SK-N-SH treated with all-trans-retinoic acid at 6 μM for 48 hours (cell line): ENCODE data around the gene INTS3.

Source experiments
- ATAC-seq: fragments of 200-7000 bp; cut with Tn5 transposase; 3 replicates; pipeline ENCODE4 v1.9.1; 2020; ENCODE audit warnings: mild to moderate bottlenecking, moderate library complexity
- ARNTL ChIP-seq: fragments of 450-650 bp; formaldehyde crosslinking; IDR thresholded peaks from 2 replicates; pipeline ENCODE4 v1.5.0; 2020; ENCODE audit warnings: low read depth, mild to moderate bottlenecking, moderate library complexity, borderline replicate concordance
- BACH2 ChIP-seq: fragments of 250-450 bp; sonication (Bioruptor Pico); IDR thresholded peaks from 2 replicates; pipeline ENCODE4 v1.9.0; 2021; ENCODE audit warnings: mild to moderate bottlenecking, borderline replicate concordance
- CREB5 ChIP-seq: fragments of 250-450 bp; sonication (Bioruptor Pico); IDR thresholded peaks from 2 replicates; pipeline ENCODE4 v1.5.1; 2020; ENCODE audit warnings: low read depth, mild to moderate bottlenecking, moderate library complexity
- CSDC2 ChIP-seq: fragments of 250-450 bp; sonication (Bioruptor Pico); IDR thresholded peaks from 2 replicates; pipeline ENCODE4 v1.5.0; 2020; ENCODE audit warnings: mild to moderate bottlenecking, moderate library complexity
- CSRNP3 ChIP-seq: fragments of 250-450 bp; sonication (Bioruptor Pico); IDR thresholded peaks from 2 replicates; pipeline ENCODE4 v1.5.1; 2021; ENCODE audit warnings: mild to moderate bottlenecking, moderate library complexity
- ESRRG ChIP-seq: fragments of 250-450 bp; sonication (Bioruptor Pico); IDR thresholded peaks from 2 replicates; pipeline ENCODE4 v1.6.1; 2021; ENCODE audit warnings: mild to moderate bottlenecking
- GLIS3 ChIP-seq: fragments of 250-450 bp; sonication (Bioruptor Pico); IDR thresholded peaks from 2 replicates; pipeline ENCODE4 v1.5.0; 2020; ENCODE audit warnings: mild to moderate bottlenecking, moderate library complexity
- ISL1 ChIP-seq: fragments of 250-450 bp; sonication (Bioruptor Pico); IDR thresholded peaks from 2 replicates; pipeline ENCODE4 v2.1.2; 2022; ENCODE audit warnings: mild to moderate bottlenecking, moderate library complexity
- PATZ1 ChIP-seq: fragments of 250-450 bp; sonication (Bioruptor Pico); IDR thresholded peaks from 2 replicates; pipeline ENCODE4 v1.8.0; 2020; ENCODE audit warnings: mild to moderate bottlenecking, moderate library complexity, borderline replicate concordance
- PPARA ChIP-seq: fragments of 250-450 bp; sonication (Bioruptor Pico); IDR thresholded peaks from 2 replicates; pipeline ENCODE4 v1.5.0; 2020; ENCODE audit warnings: mild to moderate bottlenecking, borderline replicate concordance
- SNAI2 ChIP-seq: fragments of 250-450 bp; sonication (Bioruptor Pico); IDR thresholded peaks from 2 replicates; pipeline ENCODE4 v1.5.0; 2020; ENCODE audit warnings: mild to moderate bottlenecking, moderate library complexity
- TCF4 ChIP-seq: fragments of 250-450 bp; sonication (Bioruptor Pico); IDR thresholded peaks from 2 replicates; pipeline ENCODE4 v1.8.0; 2021; ENCODE audit warnings: mild to moderate bottlenecking, moderate library complexity, borderline replicate concordance
- TOX ChIP-seq: fragments of 250-450 bp; sonication (Bioruptor Pico); IDR thresholded peaks from 2 replicates; pipeline ENCODE4 v1.8.0; 2021; ENCODE audit warnings: mild to moderate bottlenecking, moderate library complexity, borderline replicate concordance
- TSHZ2 ChIP-seq: fragments of 250-450 bp; sonication (Bioruptor Pico); IDR thresholded peaks from 2 replicates; pipeline ENCODE4 v1.5.0; 2020; ENCODE audit warnings: mild to moderate bottlenecking, moderate library complexity
- ZC3H10 ChIP-seq: fragments of 250-450 bp; sonication (Bioruptor Pico); IDR thresholded peaks from 2 replicates; pipeline ENCODE4 v1.5.1; 2021; ENCODE audit warnings: mild to moderate bottlenecking, moderate library complexity
- ZFP3 ChIP-seq: fragments of 250-450 bp; sonication (Bioruptor Pico); IDR thresholded peaks from 2 replicates; pipeline ENCODE4 v1.5.0; 2020; ENCODE audit warnings: mild to moderate bottlenecking, moderate library complexity
- ZFP30 ChIP-seq: fragments of 450-650 bp; formaldehyde crosslinking; IDR thresholded peaks from 2 replicates; pipeline ENCODE4 v1.5.0; 2022; ENCODE audit warnings: mild to moderate bottlenecking, moderate library complexity
- ZNF565 ChIP-seq: fragments of 450-650 bp; formaldehyde crosslinking; conservative IDR thresholded peaks from 2 replicates; pipeline ENCODE4 v1.5.0; 2020; ENCODE audit warnings: low read depth, mild to moderate bottlenecking, moderate library complexity
- ZNF8 ChIP-seq: fragments of 450-650 bp; formaldehyde crosslinking; IDR thresholded peaks from 2 replicates; pipeline ENCODE4 v1.5.0; 2020; ENCODE audit warnings: mild to moderate bottlenecking, moderate library complexity

INTS3 gene

GRCh38 chr1:153727463-153728304 lies at the start of gene INTS3:
TSS of gene INTS3 (plus strand) at chr1:153728050. CDS start at chr1:153728635, 585 bp downstream.
- peak; percentile 100 for ATAC-seq

GRCh38 chr1:153678519-153679336 lies 49.1 kb upstream of the INTS3 start, which contains the start of gene NPR1:
TSS of gene NPR1 (plus strand) at chr1:153678688. CDS start at chr1:153679109, 421 bp downstream.
- TF ChIP-seq TOX (CRISPR knock-in tag), result no peak
- TF ChIP-seq CREB5 (CRISPR knock-in tag), result no peak
- no peak for TF ChIP-seq ZFP3
- TF ChIP-seq CSDC2 (CRISPR knock-in tag), result no peak
- peak; percentile 76 for ATAC-seq

More at GRCh38 chr1:153727463-153728304, at the start of gene INTS3:
- no peak for TF ChIP-seq ISL1 (CRISPR knock-in tag)
- 0 out of 2 replicates have a peak, but pooled peaks have one; percentile 32 for TF ChIP-seq CSDC2 (CRISPR knock-in tag)
- TF ChIP-seq TOX (CRISPR knock-in tag), result no peak

- peak; percentile 46 for ATAC-seq
- no peak for TF ChIP-seq TCF4
- TF ChIP-seq ARNTL, result no peak
- no peak for TF ChIP-seq TSHZ2 (CRISPR knock-in tag)
- TF ChIP-seq ZC3H10, result no peak
- TF ChIP-seq CSRNP3 (CRISPR knock-in tag), result no peak
- TF ChIP-seq ZNF8 (CRISPR knock-in tag), result no peak
- no peak for TF ChIP-seq GLIS3 (CRISPR knock-in tag)
- TF ChIP-seq PPARA (CRISPR knock-in tag), result no peak
- no peak for TF ChIP-seq SNAI2 (CRISPR knock-in tag)
- no peak for TF ChIP-seq CREB5 (CRISPR knock-in tag)
- TF ChIP-seq ESRRG (CRISPR knock-in tag), result no peak
- no peak for TF ChIP-seq BACH2 (CRISPR knock-in tag)
- TF ChIP-seq ZFP30, result no peak
- no peak for TF ChIP-seq PATZ1 (CRISPR knock-in tag)
- no peak for TF ChIP-seq ZNF565 (CRISPR knock-in tag)
Observed at GRCh38 chr1:153679337-153680119, 48.3 kb upstream of the INTS3 start.
